ENCODE results near the gene MFAP3L. TPM values are rescaled to one million over a fixed set of nuclear protein-coding genes. Genes with fewer than 3 reads are reported as not detected.

Gene MFAP3L
- total RNA-seq = 0.34 and 1.9 TPM in 2 replicates

DNA sequence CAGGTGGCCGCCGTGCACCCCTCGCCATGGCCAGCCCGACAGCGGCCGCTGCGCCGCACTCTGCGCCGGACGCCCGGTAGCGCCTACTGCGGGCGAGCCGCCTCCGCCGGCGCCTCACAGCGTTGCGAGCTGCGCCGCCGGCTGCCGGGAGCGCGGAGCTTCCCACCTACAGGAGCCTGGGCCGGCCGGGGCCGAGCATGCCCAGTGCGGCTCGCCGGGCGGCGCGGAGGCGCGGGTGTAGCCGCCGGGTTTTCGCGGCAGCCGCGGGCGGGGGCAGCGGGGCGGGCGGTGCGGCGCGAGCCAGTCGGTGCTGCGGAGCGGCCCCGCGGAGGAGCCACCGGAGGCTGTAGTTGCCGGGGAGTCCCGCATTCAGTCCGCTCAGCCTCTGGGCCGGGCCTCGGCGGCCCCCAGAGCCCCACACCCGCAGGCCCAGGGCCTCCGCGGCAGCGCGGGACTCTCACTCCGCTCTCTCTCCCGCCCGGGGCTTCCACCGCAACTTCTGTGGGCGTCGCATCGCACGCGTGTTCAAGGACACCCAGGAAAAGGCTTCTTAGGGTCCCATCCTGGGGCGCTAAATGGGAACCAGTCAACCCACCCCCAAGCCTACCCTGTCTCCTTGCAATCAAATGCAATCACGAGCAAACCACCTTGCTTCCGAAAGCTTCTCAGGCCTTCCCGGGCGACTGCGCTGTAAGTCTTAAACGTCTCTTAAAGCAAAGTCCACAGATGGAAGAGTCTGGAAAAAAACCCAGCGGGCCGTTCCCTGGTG, at the start of gene MFAP3L:
Gene MFAP3L (minus strand): TSS at position 143 of the 769 bp plus-strand sequence. CDS start 20,518 bp downstream, outside the sequence.

Other genes with a start within 250 kb of the MFAP3L start
- gene AADAT, start 63.6 kb upstream of the MFAP3L start, total RNA-seq = 1.1 and 3.7 TPM in 2 replicates

All from mammary microvascular endothelial cell (primary cell).